Activated CD4-positive, CD25-positive, alpha-beta regulatory T cell (primary cell): Measurements from ENCODE around the gene UTF1.
"Not testable (repeated sequence)": the region's sequence is repeated elsewhere in the genome, so short reads cannot be mapped to it uniquely, and the experiment has no call there.

ENCODE experiments used
- DNase-seq, 4 experiments: peaks; one replicate each; lab custom pipeline; 2025; lab: John Stamatoyannopoulos, UW

Gene UTF1

DNA sequence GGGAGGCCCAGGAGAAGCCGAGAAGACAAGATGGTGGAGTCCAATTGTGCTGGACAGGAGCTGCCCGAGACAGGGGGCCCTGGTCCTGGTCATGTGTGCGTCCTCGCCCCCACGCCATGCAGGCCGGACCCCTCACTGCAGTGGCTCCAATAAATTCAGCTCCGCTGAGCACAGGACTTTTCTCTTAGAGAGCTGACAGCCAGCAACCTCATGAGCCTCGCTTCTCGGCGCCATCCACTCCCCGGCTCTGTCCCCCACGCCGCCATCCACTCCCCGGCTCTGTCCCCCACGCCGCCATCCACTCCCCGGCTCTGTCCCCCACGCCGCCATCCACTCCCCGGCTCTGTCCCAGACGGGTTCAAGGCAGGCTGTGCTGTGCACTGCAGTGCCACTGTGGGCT lies 2.8 kb upstream of the UTF1 start:
- DNase-seq = no peak

DNA sequence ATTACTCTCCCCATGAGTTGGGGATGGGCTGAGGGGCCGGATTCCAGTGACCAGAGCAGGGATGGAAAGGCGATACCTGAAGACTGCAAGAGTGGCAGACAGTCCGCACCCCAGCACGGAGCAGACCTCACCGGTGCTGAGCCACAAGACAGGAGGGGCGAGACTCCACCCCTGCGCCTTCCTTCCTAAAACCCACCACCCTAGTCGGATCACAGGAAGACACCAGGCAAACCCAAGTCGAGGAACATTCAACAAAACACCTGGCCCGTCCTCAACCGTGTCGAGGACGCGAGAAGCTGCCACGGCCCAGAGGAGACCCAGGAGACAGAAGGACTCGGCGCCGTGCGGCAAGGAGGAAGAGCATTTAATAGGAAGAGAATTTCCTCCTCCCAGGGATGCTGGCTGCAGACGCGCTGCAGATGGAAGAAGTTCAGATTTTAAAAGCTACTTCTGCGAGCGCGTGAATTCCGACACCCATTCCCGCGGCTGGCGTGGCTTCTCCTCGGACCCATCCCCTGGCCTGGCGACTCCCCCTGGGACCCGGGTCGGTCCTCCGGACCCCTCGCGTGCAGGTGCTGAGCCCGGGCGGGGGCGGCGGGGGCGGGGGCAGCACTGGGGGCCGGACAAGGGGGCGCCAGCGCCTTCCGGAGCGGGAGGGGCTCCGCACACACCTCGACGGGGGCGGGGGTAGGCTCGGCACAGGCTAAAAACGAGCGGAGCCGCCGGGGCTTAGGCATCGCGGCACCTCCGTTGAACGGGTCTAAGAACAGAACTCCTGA lies 563 bp upstream of the UTF1 start:
- no peak for DNase-seq

DNA sequence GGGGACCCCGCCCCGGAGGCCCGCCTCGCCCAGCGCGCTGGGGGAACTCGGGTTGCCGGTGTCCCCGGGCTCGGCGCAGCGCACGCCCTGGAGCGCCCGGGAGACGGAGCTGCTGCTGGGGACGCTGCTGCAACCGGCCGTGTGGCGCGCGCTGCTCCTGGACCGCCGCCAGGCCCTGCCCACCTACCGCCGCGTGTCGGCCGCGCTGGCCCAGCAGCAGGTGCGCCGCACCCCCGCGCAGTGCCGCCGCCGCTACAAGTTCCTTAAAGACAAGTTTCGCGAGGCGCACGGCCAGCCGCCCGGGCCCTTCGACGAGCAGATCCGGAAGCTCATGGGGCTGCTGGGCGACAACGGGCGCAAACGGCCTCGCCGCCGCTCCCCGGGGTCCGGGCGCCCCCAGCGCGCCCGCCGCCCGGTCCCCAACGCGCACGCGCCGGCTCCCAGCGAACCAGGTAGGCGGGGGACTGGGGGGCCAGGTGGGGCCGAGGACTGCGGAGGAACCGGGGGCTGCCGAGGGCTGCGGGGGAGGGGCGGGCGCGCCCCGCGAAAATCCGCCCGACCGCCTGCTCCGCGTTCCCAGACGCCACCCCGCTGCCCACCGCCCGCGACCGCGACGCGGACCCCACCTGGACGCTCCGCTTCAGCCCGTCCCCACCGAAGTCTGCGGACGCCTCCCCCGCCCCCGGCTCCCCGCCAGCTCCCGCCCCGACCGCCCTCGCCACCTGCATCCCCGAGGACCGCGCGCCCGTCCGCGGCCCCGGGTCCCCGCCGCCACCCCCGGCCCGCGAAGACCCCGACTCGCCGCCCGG lies 574 bp downstream of the UTF1 start:
- no peak for DNase-seq

DNA sequence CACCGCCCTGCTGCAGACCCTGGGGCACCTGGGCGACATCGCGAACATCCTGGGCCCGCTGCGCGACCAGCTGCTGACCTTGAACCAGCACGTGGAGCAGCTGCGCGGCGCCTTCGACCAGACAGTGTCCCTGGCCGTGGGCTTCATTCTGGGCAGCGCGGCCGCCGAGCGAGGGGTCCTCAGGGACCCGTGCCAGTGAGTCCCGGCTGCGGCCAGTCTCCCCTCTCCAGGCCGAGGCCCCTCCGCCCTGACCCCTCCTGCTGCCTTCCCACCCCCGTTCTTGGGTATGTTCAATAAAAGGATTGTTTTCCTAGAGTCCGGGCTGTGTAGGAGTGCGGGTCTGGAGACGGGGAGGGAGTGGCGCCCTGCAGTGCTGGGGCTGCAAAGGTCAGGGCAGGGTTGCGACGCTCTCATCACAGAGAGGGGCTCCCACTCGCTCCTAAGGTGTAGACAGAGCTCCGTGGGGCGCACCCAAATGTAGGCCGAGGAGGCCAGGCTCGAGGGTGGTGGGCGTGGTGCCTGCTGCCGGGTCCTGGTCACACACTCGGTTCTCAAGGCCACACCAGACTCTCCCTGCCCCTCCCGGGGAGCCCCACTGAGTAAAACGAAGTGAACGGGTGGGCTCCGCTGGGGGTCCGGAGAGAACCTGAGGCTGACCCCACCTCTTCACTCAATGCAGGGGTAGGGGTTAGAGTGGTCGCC lies 1.4 kb downstream of the UTF1 start:
- DNase-seq = no peak

DNA sequence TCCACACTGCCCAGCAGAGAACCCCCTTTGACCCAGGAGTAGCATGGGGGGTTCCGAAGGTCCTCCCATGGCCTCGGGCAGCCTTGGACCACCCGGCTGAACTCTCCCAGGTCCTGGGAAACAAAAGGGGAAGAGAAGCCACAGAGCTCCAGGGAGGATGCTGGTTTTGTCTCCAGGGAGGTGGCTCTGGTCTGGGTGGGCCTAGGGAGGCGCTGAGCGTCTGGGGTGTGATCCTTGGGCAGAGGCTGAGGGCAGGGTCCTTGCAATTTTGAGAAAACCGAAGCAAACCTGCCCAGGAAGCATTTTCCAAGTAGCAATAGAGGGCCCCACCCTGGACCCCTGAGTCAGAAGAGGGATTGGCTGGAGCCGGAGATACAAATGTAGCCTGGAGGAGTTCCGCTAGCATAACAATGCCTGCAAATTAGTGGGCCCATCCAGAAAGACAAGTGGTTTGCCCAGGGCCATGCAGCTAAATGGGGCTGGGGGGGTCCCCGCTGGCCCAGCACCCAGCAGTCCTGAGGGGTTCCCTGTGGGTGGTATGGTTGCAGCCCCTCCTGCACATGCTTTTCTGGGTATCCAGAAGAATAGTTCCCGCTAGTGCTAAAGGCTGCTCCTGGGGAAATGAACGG lies 2.0 kb downstream of the UTF1 start:
- no peak for DNase-seq

DNA sequence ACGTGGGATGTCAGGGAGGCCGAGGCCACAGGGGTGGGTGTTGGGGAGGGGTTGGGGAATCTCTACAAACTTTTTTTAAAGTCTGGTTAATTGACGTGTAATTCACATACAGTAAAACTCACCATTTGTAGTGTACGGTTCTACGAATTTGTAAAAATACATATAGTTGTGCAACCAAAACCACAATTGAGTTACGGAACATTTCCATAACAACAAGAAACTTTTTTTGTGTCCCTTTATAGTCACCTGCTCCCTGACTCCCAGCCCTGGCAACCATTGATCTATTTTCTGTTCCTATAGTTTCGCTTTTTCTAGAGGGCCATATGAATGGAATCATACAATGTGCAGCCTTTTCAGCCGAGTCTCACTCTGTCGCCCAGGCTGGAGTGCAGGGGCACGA lies 4.8 kb downstream of the UTF1 start:
- not testable (repeated sequence) for DNase-seq

DNA sequence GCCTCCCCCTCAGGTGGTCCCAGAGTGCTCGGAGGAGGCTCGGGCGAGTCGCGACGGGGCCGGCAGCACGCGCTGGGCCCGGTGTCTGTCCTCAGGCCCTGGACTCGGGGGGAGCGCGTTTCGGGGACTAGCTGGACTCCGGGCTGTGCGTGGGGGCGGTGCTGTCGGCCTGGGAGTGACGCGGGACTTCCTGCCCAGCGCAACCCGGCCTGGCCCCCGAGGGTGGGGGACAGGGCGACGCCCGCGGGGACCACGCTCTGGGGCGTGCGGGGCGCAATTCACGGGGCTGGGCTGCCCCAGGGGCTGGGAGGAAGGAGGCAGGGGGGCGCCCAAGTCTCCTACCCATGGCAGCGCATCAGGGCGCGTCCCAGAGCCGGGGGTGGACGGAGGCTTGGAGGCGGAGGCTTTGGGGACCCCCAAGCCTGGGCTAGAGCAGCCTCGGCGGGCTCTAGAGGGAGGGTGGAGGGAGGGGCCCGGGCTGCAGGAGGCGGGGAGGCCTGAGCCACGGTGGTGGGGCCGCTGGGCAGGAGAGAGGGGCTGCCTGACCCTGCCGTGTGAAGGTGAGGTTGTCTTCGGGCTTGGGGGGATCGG lies 5.3 kb downstream of the UTF1 start:
- DNase-seq = no peak

DNA sequence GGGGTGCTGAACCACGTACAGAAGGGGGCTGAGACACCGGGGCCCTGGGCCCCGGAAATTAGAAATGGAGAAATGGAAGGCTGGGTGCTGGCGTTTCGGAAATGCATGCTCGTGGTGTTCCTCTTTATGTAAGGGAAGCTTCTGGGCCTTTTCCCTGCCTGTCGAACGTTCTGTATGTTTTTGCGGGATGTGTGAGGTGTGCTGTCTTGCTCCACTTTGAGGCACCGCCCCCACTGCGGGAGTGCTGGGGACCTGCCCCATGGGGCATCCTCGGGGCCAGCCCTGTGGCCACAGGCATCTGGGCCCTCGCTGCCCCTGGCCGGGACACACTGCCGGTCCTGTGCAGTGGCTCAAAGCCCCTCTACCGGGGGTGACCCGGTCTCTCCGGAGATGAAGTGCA lies 5.9 kb downstream of the UTF1 start:
- no peak for DNase-seq

DNA sequence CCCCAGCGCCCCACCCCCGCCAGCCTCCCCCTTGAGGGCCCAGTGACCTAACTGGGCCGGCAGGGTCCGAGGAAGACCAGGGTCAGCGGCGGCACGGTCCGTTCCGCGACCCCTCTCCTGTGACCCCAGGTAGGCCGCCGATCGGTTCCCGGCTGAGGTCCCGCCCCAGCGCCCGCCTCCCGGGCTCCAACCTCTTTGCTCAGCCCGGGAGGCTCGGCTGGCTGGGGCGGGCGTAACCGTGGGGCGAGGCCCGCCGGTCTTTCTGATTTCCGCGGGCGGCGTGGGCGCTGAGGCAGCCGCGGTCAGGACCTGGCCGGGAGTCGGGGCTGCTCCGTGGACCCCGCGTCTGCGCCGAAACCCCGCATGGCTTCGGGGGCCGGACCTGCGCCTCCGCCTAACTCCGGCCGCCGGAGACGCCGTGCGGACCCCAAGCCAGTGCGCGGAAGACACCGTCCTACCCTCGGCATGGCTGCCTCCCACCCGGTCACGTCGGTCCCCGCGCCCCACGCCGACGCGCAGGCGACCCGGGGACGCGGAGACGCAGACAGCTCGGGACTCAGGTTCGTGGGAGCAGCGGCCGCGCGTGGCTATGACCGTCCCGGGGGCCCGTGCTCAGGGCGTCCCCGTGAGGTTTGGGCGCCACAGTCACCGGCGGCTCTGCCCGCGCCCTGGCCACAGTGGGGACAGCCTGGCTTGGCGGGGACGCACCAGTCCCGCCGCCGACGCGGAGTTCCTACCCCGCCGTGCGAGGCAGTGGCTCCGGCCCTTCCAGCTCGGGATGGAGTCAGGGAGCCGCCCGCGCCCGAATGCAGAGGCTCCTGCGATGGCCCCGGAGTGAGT lies 6.6 kb downstream of the UTF1 start:
- no peak for DNase-seq

DNA sequence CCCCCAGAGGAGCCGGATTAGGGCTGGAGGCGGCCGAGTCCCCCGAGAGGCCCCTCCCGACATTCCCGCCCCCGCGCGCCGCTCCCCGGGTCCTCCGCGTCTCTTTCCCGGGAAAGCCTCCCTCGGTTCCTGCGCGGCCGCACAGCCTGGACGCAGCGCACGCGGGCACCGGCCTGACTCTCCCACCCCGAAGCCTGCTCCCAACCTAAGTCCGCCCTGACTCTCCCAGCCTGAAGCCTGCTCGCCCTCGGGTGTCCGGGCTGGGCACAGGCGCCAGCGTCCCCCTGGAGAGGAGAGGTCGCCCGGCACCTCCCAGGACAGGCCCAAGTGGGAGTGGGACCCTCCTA lies 7.2 kb downstream of the UTF1 start:
- no peak for DNase-seq

DNA sequence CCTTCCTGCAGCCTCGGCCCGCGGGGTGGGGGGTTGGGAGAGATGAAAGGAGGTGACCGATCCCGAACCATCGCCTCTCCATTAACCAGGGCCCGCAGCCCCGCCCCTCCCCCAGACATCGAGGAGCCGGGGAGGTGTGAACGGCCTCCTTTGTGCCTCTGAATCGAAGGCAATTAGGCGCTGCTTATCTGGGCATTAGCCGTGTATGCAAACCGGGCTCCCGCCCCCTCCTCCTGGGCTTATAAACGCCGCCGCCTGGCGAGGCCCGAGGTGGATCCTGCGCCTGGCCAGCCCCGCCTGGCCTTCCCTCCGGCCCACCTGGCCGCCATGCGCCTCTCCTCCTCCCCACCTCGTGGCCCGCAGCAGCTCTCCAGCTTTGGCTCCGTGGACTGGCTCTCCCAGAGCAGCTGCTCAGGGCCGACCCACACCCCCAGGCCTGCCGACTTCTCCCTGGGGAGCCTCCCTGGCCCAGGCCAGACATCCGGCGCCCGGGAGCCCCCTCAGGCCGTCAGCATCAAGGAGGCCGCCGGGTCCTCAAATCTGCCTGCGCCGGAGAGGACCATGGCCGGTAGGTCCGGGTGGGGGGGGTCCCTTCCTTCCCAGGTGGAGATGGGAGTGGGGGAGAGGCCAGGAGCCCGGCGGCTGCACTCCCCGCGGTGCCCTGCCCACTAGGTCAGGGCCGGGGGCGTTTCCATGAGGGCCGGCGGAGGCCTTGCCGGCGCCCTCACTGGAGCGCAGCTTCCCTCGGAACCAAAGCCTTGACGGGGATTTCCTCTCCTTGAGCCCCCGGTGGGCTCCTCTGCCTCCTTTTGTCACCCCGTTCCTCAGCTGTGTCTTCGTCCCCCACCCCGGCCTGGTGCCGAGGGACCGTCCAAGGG lies 7.8 kb downstream of the UTF1 start, which contains the start of gene VENTX:
TSS of gene VENTX (plus strand) at position 268 of the 878 bp plus-strand sequence. CDS start at position 328, 60 bp downstream.
- DNase-seq = no peak

DNA sequence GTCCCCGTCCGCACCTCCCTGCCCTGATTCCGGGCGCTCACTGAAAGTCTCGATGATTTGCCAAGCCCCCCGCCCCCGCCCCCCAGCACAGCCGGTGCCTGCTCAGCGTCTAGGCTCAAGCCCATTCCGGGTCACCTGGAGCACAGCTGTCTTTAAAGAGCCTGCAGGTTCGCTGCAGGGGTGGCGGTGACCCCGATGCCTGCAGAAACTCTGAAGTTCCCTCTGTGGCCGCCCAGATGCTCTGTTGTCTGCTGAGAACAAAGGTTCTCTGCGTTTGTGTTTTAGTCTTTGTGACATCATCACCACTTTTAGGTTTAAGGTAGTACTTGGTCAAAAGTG lies 8.4 kb downstream of the UTF1 start:
- no peak for DNase-seq

DNA sequence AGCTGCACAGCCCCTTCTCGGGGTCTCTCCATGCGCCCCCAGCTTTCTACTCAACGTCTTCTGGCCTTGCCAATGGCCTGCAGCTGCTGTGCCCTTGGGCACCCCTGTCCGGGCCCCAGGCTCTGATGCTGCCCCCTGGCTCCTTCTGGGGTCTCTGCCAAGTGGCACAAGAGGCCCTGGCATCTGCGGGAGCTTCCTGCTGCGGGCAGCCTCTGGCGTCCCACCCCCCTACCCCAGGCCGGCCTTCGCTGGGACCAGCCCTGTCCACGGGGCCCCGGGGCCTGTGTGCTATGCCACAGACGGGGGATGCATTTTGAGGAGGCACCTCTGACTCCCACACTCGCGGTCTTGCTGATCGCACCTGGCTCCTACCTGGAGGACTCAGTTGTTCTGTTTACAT lies 10.0 kb downstream of the UTF1 start:
- DNase-seq = no peak

DNA sequence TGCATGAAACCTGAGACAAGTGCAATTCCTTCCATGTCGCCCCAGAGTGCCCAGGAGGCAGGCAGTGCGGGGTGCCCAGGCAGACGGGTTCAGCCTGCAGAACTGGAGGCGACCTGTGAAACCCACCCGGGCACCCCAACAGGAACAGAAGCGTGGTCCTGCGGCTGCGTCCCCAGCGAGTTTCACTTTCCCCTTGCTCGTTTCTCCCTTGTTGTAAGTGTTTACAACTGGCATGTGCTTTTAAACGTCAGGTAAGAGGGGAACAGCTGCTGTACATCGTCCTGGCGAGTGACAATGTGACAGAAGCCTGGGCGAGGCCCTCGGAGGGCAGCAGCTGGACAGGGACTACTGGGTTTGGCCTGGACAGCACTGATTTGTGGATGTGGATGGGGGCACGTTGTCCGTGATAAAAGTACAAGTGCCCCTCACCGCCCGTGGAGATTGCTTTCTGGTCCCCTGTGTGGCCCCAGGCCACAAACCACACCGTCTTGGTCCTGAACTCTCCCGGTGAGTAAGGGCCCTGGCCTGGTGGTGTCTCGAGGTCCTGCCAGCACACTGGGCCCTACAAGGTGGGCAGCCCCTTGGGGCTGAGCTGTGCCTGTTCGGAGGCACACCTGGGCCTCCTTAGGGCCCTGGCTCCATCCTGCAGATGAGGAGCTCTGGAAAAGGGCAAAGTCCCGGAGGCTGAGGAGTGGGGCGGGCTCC lies 11.6 kb downstream of the UTF1 start:
- no peak for DNase-seq

DNA sequence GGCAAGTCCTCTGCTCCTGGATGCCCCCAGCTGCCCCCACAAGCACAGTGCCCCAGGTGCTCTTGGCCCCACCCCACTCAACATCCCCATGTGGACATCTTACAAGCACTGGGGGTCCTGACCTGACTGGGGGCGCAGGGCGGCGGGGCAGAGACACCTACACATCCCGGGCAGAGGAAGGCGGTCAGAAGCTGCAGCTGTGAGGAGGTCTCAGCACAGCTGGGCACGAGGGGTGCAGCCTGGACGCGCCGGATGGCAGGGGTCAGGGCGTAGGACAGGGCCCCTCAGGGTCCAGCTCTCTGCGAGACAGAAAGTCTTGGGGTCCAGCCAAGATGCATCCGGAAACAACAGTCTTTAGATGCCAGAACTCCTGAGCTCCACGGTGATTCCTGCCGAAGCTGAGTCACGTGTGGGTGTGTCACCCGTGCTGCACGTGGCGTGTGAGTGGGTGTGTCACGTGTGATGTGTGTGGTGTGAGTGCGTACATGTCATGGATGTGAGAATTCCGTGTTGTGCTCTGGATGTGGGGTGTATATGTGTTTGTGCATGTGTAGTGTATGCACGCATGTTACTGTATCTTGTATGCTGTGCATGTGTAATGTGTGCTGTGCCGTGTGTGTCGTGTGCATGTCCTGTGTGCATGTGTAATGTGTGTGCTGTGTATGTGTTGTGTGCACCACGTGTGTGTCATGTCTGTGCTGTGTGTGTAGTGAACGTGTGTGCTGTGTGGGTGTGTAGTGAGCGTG lies 12.8 kb downstream of the UTF1 start:
- DNase-seq = no peak

DNA sequence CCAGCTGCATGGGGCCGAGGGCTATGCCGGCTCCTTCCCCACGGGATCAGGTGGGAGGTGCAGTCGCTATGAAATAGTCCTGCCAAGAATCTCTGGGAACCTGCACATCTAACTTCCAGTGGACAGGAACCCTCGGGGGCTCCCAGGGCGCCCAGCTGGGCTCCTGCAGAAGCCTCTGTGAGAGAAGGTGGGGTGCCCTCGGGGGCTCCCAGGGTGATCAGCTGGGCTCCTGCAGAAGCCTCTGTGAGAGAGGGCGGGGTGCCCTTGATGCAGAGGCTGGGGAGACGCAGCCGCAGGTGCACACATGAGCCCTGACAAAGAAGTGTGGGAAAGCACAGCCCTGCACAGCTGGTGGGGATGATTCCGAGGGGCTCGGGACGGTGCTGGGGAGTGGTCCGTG lies 13.6 kb downstream of the UTF1 start:
- no peak for DNase-seq

DNA sequence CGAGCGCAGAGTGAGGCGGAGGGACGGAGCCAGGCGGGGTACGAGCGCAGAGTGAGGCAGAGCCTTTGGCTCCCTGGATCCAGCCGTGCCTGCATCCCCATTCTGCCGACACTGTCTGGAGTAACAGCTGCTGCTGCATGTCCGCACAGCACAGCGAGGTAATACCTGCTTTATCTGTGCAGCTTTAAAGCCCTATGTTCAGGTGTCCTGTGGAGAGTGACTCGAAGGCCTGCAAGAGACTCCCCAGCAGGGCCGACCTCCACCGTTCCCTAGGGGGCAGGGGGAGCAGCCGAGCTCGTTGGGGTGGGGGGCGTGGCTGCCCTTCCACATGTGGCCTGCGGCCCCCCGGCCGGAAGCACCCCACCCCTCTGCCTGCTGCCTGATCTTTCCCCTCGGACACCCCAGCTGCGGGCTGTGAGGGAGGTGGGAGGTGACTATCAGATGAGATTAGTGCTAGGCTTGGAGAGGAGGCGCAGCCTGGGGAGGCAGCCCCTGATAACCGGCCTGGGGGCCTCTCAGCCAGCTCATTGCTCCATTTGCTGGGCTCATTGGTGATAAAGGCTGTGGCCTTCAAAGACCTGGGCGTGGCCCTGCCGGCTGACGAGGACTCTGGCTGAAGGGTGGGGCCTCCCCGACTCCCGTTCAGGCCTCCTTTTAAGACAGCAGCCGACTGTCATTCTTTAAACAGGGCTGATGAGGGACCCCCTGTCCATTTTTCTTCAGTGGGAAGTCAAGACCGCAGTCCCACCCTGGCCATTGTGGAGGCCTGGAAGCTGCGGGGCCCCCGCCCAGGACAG lies 15.6 kb downstream of the UTF1 start:
- no peak for DNase-seq

DNA sequence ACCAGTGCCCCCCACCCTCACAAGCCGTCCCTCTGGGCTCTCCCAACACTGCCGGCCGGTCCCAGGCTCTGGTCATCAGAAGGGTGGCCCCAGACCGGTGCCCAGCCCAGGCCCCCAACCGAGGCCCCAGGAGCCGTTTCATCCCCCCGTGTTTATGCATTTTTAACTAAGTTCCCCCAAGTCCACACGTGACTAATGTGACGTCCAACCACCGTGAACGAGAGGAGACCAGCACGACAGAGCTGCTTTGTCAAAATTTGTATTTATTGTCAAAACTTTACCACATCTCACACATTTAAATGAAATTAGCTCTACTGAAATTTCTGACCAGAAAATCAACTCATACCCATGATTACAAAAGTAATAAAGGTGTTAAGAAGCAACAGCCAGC lies 16.2 kb downstream of the UTF1 start:
- DNase-seq = no peak
